Endothelial cell (in vitro differentiated cells): ENCODE results near the gene SLCO3A1. TPM values are rescaled to one million over a fixed set of nuclear protein-coding genes. Genes with fewer than 3 reads are reported as not detected.

Source experiments
- DNase-seq: peaks from one replicate; pipeline ENCODE4 v3.0.0; 2021; ENCODE audit warnings: low spot score
- H3K27ac Mint-ChIP-seq: one replicate; pipeline ENCODE4 v1.8.0; 2021; ENCODE audit warnings: mixed read lengths, inconsistent platforms; ENCODE audit not compliant: unreplicated experiment
- H3K27me3 Mint-ChIP-seq: one replicate; pipeline ENCODE4 v1.8.0; 2021; ENCODE audit warnings: mild to moderate bottlenecking, moderate library complexity, mixed read lengths, inconsistent platforms; ENCODE audit not compliant: unreplicated experiment
- H3K36me3 Mint-ChIP-seq: one replicate; pipeline ENCODE4 v1.8.0; 2021; ENCODE audit warnings: mild to moderate bottlenecking, low read depth, mixed read lengths, inconsistent platforms; ENCODE audit not compliant: unreplicated experiment
- H3K4me1 Mint-ChIP-seq: one replicate; pipeline ENCODE4 v1.8.0; 2021; ENCODE audit warnings: mild to moderate bottlenecking, mixed read lengths, inconsistent platforms; ENCODE audit not compliant: unreplicated experiment
- H3K4me3 Mint-ChIP-seq: one replicate; pipeline ENCODE4 v1.8.0; 2021; ENCODE audit warnings: mild to moderate bottlenecking, mixed read lengths, inconsistent platforms; ENCODE audit not compliant: unreplicated experiment
- H3K9me3 Mint-ChIP-seq: one replicate; pipeline ENCODE4 v1.8.0; 2021; ENCODE audit warnings: mixed read lengths, inconsistent platforms; ENCODE audit not compliant: unreplicated experiment
- total RNA-seq: library from RNA; stranded (reverse); fragmentation: NEBNext Ultra II Directional; extraction: Animal tissue kit (Norgen Biotek cat#: 25700); gene quantifications from one replicate; pipeline ENCODE4 v1.2.1, GENCODE V29; 2021; ENCODE audit not compliant: unreplicated experiment
- TF ChIP-seq, protein P1 (sequence below): fragments of 200-600 bp; sonication (generic); IDR thresholded peaks from one replicate; pipeline ENCODE4 v1.5.0; 2021; ENCODE audit warnings: antibody characterized with exemption; ENCODE audit not compliant: unreplicated experiment

SLCO3A1 gene
- total RNA-seq, 1 donor from 2014 or later: 30.9 TPM

DNA sequence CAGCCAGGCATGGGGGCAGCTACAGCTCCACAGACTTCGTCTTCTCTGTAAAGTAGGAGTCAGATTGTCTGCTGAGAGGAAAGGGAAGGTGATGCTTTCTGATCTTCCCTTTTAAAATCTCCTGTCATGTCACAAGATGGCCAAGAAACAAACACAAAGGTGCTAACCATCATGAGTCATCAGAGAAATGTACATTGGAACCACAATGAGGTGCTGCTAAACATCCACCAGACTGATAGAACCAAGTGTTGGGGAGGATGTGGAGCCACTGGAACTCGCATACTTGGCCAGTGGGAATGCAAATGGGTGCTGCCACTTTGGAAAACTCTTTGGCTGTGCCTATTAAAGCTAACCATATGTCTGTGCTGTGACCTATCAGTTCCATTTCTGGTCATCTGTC is 268.8 kb downstream of the SLCO3A1 start:
- H3K27ac Mint-ChIP-seq: no peak overlapping the region
- peaks cover 16% of the 10 kb centered on the region for H3K36me3 Mint-ChIP-seq
- TF ChIP-seq, protein P1, sequence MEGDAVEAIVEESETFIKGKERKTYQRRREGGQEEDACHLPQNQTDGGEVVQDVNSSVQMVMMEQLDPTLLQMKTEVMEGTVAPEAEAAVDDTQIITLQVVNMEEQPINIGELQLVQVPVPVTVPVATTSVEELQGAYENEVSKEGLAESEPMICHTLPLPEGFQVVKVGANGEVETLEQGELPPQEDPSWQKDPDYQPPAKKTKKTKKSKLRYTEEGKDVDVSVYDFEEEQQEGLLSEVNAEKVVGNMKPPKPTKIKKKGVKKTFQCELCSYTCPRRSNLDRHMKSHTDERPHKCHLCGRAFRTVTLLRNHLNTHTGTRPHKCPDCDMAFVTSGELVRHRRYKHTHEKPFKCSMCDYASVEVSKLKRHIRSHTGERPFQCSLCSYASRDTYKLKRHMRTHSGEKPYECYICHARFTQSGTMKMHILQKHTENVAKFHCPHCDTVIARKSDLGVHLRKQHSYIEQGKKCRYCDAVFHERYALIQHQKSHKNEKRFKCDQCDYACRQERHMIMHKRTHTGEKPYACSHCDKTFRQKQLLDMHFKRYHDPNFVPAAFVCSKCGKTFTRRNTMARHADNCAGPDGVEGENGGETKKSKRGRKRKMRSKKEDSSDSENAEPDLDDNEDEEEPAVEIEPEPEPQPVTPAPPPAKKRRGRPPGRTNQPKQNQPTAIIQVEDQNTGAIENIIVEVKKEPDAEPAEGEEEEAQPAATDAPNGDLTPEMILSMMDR: no peak
- peaks cover 7% of the 10 kb centered on the region for H3K27me3 Mint-ChIP-seq
- no peak for DNase-seq
- H3K4me3 Mint-ChIP-seq: no peak overlapping the region
- H3K4me1 Mint-ChIP-seq: peaks cover 12% of the 10 kb centered on the region
- H3K9me3 Mint-ChIP-seq: peaks cover 9% of the 10 kb centered on the region

DNA sequence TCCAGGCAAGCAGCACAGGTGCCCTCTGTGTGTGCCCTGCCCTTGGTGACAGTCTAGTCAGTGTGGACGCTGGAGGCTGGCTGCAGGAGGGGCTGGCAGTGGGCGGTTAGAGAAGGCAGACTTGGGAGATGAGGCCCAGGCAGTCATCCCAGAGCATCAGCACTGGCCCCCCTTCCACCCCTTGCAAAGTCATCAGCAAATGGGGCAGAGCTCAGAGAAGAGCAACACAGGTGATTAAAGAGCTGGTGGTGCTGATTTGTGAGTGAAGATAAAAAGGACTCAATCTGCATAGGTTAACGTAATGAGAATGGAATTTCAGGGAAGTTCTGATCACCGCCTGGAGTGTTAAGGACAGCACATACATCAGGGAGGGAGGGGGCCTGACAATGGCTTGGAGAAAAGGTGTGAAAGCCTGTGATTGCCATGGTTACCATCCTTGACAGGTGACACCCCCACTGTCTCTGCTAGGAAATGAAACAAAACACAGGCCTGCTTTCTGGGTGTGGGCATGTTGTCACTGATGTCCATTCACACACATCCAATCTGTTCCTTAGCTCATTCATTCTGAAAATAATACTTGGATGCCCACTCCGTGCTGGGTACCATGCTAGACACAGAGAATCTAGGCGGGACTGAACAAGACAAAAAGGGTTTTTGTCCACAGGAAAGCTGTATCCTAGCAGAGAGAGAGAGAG is 270.6 kb downstream of the SLCO3A1 start:
- Mint-ChIP-seq H3K9me3 (peaks cover 9% of the 10 kb centered on the region), H3K4me3 (no peak overlapping the region), H3K27me3 (peaks cover 8% of the 10 kb centered on the region), H3K36me3 (peaks cover 28% of the 10 kb centered on the region), H3K27ac (peak overlapping the region; percentile 62), H3K4me1 (peaks cover 12% of the 10 kb centered on the region)
- TF ChIP-seq, protein P1: no peak
- DNase-seq: no peak

- TF ChIP-seq, protein P1: no peak
- DNase-seq: no peak
- Mint-ChIP-seq H3K27ac (peak overlapping the region; percentile 62), H3K4me1 (peaks cover 12% of the 10 kb centered on the region), H3K36me3 (peaks cover 32% of the 10 kb centered on the region), H3K9me3 (peaks cover 9% of the 10 kb centered on the region), H3K27me3 (peaks cover 8% of the 10 kb centered on the region), H3K4me3 (no peak overlapping the region)
These were observed 271.1 kb downstream of the SLCO3A1 start for GRCh38 chr15:92124657-92125010.

- no peak for DNase-seq
- Mint-ChIP-seq H3K27ac (no peak overlapping the region), H3K4me1 (peaks cover 9% of the 10 kb centered on the region), H3K9me3 (no peaks in the 10 kb centered on the region), H3K4me3 (no peak overlapping the region), H3K27me3 (peaks cover 10% of the 10 kb centered on the region), H3K36me3 (peaks cover 23% of the 10 kb centered on the region)
- TF ChIP-seq, protein P1: no peak
These were observed 275.3 kb downstream of the SLCO3A1 start for GRCh38 chr15:92128788-92129187.

DNA sequence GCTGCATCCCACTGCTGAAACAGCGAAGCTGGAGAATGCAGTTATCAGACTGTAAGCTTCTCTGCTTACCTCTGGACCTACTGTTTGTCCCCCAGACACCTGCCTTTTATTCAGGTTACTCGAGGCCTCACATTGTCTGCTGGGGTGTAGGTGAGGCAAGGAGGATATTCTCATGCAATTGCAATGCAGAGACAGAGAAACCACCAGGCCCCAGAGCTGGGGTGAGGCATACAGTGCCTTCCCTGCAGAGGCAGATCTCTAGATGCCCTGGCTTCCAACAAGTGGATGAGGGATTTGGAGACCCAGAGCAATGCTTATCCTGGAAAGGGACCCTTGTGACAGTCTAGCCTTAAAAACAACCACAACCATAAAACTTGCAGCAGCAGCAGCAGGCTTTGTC is 276.7 kb downstream of the SLCO3A1 start:
- H3K9me3 Mint-ChIP-seq: no peaks in the 10 kb centered on the region
- H3K27ac Mint-ChIP-seq: no peak overlapping the region
- peaks cover 23% of the 10 kb centered on the region for H3K36me3 Mint-ChIP-seq
- TF ChIP-seq, protein P1: no peak
- no peak for DNase-seq
- H3K4me1 Mint-ChIP-seq: no peaks in the 10 kb centered on the region
- H3K27me3 Mint-ChIP-seq: peaks cover 10% of the 10 kb centered on the region
- no peak overlapping the region for H3K4me3 Mint-ChIP-seq
